Activated CD4-positive, CD25-positive, alpha-beta regulatory T cell (primary cell): ENCODE measurements around the gene NATD1.

ENCODE experiments used
- DNase-seq, 4 experiments: peaks; one replicate each; lab custom pipeline; 2025; lab: John Stamatoyannopoulos, UW

NATD1 gene, protein sequence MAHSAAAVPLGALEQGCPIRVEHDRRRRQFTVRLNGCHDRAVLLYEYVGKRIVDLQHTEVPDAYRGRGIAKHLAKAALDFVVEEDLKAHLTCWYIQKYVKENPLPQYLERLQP

DNA sequence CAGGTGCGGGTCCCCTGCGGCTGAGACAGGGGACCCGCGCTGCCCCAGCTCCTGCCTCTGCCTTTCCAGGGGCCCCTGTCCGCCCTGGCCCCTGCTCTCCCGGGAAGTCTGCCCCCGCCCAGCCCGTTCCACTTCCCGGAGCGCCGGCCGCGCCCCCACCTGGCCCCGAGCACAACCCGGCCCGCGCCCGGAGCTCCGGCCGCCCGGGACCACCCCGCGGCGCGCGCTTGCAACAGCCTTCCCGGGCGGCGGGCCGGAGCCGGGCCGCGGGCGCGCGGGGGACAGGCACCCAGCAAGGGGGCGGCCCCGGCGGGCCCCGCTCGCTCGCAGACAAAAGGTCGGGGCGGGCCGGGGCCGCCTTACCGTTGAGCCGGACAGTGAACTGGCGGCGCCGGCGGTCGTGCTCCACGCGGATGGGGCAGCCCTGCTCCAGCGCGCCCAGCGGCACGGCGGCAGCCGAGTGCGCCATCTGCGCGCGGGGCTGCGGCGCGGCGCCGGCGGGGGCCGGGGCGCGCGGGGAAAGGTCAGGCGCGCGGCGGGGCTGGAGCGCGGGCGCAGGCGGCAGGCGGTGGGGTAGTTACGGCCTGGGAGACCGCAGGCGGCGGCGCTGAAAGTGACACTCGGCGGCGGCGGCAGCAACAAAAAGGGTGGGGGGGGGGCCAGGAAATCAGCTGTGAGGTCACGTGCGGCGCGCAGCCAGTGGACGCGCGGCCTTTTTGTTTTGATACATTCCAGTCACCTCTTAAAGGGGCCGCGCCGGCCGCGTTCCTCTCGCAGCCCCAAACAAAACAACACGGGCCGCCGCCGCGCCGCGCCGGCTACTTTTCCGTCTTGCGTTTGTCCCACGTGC is at the start of gene NATD1:
Gene NATD1, minus strand, starts transcription at position 615 of the 850 bp plus-strand sequence. Its CDS starts 146 bp downstream, at position 469.
- peak; percentile 49 to 77 (median 66) for DNase-seq

DNA sequence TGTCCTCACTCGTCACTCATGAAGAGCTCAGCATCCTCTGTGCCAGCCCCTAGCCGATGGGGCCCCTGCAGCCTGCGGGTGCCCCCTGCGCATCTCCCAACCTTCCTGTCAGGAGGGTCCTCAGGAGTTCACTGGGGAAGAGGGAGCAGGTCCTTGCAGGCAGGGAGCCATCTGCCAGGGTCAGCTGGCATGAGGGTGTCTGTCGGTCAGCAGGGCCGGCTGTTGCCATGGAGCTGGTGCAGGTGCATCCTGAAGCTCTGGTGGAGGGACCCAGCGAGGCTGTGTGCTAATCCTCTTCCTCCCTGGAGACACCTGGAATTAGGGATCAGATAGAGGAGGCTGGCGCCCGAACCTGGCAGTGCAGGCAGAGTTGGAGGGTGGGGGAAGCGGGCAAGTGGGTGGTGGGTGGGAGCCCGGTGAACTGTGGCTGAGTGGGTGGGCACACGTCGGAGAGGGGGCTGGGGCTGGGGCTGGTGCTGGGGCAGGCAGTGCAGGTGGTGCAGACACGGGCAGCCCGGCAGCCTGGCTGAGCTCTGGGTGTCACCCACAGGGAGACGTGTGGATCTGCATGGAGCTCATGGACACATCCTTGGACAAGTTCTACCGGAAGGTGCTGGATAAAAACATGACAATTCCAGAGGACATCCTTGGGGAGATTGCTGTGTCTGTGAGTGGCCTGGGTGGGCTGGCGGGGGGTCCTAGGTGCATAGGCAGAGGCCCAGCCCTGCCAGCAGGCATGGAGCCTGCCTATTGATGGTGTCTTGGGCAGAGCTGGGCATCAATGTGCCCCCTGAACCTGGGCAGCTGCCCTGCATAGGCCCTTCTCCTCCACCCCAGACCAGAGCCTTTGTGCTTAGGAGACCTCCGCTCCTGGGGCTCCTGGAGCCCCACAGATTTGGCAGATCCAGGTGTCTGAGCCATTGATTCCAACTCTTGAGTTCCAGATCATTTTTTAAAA is 48.7 kb upstream of the NATD1 start:
- DNase-seq, result no peak

DNA sequence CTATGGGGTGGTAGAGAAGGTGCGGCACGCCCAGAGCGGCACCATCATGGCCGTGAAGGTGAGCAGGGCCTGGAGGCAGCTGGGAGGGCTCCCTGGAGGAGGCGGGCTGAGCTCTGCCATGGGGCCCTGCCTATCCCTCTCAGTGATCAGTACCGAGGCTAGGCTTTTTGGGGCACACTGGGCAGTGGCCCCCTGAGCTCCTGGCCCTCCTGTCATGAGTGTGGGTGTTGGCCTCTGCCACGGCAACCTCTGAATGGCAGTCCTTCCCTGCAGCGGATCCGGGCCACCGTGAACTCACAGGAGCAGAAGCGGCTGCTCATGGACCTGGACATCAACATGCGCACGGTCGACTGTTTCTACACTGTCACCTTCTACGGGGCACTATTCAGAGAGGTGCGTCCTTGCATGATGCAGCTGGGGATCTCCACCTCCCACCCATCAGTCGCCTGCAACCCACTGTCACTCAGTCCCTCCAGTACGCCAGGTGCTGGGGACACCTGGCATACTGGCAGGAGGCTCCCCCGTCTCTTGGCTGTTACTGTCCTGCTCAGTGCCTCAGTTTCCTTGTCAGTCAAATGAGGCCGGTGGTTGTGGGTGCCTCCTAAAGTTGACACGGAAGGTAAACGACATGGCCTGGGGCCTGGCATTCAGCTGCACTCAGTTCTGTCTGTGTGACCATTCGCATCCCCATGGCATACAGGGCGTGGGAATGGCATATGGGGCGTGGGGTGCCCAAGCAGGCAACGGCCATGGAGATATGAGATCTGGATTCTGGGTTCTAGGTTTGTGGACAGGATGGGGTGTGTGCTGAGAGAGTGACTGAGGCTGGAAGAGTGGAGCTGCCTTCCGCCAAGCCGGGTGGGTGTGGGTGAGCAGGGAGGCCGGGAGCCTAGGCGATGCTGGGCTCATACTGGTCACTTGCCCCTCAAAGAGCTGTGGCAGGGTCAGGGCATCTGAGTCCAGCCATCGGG is 47.7 kb upstream of the NATD1 start:
- DNase-seq, result no peak

DNA sequence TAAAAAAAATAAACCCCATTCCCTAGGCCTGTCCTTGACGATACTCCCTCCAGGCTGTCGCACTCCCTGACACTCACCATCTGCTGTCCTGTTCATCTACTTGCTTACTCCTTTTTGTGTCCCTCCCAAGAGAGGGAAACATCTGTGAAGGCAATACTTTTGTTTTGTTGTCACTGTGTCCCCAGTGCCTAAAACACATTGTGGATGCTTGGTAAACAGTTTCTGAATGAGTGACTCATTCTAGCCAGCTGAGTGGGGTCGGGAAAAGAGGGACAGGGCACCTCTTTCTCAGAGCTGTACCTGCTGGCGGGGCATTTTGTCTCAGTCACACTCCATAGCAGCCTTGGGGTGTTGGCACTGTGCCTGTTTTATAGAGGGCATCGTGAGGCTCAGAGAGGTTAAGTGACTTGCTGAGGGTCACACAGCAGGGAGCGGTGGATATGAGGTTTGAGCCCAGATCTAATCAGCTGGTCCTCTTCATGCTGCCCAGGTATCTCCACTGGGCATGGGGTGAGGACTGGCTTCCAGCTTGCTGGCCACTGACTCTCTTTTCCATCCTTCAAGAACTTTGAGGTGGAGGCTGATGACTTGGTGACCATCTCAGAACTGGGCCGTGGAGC is 46.9 kb upstream of the NATD1 start:
- no peak for DNase-seq

DNA sequence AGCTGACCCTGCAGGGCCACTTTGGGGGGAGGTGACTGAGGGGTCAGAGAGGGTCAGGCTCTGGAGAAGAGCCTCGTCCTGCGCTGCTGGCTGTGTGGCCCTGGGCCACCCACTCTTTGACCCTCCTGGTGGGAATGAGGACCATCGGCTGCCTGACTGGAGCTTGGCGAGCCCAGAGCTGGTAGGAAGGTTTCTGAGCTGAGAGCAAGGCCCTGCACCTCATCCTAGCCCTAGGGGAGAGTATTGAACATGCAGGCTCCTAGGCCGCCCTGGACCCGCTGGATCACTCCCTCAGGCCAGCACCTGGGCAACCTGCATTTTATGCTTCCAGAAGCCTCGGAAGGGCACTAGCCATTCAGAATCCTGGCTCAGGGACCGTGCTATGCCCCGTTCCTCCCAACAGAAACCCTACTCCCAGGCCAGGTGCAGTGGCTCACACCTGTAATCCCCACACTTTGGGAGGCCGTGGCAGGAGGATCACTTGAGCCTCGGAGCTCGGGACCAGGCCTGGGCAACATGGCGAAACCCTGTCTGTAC is 45.8 kb upstream of the NATD1 start:
- no peak for DNase-seq

DNA sequence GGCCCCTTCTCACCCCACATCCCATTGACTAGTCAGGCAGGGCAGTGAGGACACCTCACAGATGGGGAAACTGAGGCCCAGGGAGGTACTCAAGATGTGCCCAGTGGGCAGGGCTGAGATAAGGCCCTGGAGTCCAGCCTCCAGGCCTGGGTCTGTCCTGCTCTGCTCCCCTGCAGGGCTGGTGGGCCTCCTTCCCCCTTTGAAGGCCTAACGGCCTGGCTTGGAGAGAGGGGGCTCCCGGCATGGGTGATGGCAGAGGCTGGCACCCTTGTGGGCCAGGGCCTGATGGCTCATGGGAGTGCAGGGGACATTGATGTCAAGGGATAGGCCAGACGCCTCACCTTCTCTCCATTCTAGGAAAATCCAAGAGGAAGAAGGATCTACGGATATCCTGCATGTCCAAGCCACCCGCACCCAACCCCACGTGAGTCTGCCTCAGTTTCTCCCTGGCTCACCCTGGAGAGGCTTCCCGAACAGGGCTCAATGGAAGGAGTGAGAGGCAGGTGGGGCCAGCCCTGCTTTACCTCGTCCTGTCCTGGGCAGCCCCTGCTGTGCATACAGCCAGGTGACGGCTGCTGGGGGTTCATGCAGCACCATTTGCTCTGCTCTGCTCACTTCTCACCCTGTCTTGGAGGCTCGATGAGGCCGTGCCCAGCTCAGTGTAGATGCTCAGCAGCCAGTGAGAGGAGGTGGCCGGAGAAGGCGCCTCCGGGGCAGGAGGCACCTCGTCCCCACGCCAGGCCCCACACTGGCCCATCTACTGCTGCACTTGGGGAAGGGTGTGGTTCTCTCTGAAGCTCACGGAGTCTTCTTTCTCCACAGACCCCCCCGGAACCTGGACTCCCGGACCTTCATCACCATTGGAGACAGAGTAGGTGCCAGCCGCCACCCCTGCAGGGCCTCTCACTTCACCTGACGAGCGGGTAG is 45.1 kb upstream of the NATD1 start:
- DNase-seq, result no peak

DNA sequence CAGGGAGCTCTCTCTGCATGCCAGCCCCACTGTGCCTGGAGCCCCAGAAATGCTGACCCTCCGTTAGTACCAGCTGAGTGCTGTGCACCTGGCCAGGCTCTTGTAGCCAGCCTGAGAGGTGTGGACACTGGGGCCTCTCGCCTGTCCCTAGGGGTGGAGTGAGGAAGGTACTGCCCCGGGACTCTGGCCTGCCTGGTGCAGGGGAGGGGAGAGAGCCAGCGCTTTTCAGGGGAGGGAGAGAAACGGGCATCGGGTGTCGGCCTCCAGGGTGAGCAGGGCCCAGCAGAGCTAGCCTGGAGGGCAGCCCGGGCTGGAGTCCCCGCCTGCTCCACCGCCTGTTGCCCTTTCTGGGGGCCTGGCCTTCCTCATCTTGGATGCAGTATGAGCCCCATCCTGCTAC is 44.4 kb upstream of the NATD1 start:
- DNase-seq, result no peak

DNA sequence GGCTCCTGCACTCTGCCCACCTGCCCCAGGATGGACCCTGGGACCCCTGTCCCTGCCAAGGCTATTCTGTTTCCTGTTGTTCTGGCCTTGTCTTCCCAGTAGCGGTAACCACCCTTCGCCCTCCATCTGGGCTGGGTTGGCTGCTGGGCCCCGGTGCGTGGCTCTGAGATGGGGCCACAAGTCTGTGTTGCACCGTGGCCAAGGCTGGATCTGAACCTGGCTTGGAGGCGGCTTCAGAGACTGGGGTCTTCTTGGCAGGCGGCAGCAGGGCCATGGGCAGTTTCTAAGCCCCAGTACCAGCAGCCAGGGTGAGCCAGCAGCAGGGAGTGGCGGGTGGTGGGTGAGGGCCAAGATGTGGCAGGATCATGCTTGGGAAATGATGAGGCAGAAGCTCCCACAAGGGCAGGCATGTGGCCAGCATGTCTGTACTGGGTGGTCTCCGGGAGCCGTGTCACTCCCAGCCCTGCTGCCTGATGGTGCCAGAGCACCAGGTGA is 43.9 kb upstream of the NATD1 start:
- no peak for DNase-seq

DNA sequence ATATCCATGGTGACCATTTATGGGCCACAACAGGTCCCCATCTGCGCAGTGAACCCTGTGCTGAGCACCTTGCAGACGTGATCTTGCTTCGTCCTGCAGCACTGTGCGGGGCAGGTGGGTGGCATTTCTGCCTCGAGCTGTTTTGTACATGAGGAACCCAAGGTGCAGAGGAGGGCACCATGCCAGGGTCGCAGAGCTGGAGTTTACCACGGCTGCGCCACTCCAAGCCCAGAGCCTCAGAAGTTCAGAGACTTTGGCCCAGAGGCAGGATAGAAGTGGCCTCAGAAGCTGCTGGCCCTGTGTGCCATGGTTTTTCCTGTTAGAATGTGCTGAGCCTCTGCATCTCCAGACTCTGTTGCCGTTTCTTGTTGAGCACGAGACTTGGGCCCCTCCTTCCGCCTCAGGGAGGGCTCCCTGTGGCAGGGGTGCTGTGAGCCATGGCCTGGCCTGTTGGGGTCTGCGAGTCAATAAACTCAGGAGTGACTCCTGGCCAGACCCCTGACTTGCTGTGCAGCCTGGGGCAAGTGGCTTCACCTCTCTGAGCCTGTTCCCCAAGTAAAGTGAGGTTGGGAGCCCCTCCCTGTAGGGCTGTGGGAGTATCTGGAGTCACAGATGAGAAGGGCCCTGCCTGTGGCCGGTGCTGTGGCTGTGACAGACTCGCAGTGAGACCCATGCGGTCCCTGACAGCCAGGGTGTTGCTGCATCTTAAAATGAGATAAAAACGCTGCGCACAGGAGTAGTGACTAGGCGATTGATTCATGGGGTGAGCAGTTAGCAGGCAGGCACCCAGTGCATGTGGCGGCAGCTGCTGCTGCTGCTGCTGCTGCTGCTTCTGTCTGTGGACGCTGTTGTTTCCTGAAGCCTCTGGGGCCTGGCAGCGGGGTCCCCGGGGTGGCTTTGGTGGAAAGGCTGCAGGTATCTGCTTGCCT is 43.2 kb upstream of the NATD1 start:
- DNase-seq, result no peak

DNA sequence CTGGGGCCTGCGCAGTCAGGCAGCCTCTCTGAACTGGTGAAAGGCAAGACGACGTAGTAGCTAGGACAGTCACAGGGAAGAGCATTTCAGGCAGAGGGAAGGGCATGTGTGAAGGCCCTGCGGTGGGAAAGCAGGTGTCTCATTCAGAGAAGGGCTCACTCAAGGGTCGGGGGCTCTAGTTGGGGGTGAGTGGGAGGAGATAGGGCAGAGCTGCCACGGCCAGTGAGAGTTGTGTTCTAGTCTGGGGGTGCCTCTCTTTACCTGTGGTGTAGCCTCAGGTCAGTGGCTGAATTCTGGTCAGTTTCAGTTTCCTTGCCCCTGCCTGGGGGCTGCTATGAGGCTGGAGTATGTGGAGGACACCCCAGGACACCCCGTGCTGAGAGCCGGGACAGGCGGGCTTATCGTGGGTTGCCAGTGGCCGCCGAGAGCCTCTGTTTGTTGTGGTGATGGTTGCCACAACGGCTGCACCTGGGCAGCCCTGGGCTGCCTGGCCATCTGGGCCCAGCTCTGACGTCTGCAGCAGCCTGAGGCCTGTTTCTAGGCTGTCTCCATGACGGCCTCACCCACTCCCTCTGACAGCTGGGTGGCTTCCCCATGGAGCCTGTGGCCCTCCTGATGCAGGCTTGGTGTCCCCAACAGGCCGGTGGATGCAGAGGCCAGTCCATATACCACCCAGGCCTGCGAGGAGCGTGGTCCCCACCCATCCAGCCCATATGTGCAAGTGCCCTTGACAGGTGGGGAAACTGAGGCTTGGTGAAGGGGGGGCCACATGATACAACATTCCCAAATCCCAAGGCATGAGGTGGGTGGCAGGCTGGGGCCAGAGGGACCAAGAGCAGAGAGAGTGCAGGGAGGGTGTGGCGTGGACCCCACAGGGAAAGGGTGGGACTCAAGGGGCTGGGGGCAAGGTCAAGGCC is 42.1 kb upstream of the NATD1 start:
- no peak for DNase-seq

DNA sequence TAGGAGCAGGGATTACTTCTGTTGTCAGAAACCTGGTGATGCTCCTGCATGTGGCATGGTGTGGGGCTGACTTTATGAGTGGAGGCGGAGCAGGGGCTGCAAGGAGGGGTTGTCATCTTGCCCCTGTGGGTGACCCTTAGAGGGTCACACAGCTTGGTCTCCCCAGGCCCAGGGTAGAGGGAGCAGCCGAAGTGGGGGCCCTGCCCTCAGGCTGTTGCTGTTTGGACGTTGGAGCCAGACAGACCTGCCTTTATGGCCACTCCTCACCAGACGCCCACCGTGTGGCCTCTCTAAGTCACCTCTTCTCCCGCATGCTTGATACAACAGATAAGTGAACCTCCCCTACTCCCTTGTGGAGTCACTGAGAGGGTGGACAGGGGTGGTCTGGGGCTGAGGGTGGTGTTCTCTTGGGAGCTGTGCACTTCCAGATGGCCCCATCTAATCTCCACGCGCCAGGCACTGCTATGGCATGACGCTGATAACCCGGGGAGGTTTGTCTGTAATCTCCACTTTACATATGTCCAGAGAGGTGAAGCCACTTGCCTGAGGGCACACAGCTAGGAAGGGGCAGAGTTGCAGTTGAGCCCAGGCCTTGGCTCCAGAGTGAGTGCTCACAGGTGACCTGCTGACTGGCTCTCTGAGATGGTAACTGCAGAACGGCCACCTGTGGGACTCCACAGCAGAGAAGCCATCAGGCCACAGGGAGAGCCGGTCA is 41.3 kb upstream of the NATD1 start:
- no peak for DNase-seq

DNA sequence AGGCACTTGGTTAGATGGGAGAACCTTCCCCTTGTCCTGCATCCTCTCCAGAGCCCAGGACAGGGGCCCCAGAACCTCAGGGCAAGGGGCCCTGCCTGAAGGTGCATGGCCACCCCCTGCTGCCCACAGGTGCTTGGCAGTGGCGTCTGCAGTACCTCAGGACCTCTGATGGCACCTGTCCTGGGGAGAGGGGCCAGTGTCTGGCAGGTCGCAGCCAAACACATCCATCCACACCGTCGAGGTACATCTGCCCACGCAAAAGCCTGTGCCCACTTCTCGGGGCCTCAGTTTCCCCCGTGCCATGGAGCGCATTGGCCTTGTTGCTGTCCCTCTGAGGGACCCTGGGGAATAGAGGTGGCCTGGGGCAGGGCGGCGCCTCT is 40.6 kb upstream of the NATD1 start:
- no peak for DNase-seq

DNA sequence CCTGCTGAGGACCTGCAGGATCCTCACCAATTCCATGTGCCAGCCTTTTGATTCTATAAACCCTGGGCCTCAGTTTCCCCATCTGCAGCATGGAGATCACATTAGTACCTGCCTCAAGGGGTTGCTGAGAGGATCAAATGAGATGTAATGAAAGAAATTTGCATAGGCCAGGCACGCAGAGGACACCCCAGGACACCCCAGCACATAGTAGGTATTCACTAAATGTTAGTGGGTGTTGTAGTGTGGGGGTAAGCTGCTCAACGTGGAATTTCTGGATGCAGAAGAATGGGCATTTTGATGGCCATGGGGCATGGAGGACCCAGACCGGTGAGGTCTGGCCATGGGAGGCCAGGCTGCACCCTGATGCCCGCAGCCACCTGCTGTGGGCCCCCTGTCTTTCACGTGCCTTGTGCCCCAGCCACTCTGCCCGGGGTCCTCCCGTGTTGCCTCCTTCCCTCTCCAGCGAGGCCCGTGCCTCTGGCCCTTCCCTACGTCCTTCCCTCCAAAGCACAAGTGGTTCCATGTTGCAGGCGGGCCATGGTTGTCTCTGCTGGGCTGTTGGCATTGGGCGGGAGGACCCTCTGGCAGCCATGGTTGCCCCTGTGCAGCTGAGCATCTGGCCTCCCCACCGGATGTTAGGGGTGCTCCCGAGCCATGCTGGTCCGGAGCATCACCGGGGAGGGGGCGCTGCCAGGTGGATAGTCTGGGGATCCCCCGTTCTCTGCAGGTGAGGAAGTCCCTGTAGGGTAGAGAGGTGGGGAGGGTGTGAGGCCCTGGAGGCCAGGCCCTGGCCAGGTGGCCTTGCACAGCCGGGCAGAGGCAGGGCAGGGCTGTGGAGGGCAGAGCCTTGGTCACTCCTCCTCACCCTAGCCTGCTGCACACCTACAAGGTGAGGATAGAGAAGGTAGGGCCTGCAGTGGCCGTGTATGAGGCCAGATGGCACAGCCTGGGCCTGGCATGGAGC is 39.9 kb upstream of the NATD1 start:
- DNase-seq, result no peak

DNA sequence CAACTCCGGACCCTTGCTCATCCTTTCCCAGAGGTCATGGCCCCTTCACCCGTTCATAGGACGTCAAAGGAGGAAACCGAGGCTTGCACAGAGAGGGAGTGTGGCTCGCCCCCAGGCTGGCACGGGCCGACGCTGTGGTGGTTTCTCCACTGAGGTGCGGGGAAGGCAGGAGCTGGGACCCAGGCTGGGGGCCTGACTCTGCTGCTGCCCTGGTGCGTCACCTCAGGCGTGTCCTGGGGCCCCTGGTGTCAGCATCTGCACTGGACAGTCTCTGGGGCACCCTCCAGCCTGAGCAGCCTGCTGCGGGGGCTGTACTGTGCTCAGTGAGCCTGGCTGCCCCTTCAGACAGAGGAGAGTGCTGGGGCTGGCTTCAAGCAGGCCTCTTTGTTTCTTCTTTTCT is 38.7 kb upstream of the NATD1 start:
- DNase-seq, result no peak

DNA sequence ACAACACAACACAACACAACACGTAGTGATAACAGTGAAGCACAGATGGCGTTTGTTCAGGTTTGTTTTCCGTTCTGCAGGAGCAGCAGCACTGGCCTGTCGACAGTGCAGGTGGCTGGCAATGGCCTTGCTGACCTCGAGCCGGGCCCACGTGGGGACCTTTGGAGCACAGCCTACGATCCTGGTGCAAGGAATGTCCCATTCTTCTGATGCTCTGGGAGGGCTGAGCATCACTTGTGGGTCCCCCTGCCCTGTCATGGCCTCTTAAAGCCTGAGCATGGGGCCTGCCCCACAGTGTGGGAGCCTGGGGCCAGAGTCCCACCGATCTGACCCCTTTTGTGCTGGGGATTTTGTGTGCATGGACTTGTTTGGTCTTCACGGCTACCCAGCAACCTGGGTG is 38.1 kb upstream of the NATD1 start:
- no peak for DNase-seq
